ENCODE data around the gene NR2F1. TPM values are rescaled to one million over a fixed set of nuclear protein-coding genes. Genes with fewer than 3 reads are reported as not detected.

Gene NR2F1
- total RNA-seq, 1 donor from 2014 or later, result not detected

- H3K27ac Mint-ChIP-seq, result no peak overlapping the region
- H3K9me3 Mint-ChIP-seq, result no peaks in the 10 kb centered on the region
- H3K4me1 Mint-ChIP-seq (ENCODE audit: low read depth), result peaks cover 8% of the 10 kb centered on the region
- intact Hi-C loops (cut with micrococcal nuclease), result loop anchor here (10.0 kb wide), 1 partner anchor 1695 kb away; the partner anchor contains the start of gene MCTP1
- no peak for DNase-seq (ENCODE audit: low spot score)
- peaks cover 82% of the 10 kb centered on the region for H3K27me3 Mint-ChIP-seq (ENCODE audit: insufficient read depth)
- no peak overlapping the region for H3K4me3 Mint-ChIP-seq
- H3K36me3 Mint-ChIP-seq (ENCODE audit: low read depth), result peaks cover 6% of the 10 kb centered on the region
Observed at GRCh38 chr5:93589829-93590215, 6.8 kb downstream of the NR2F1 start.

GRCh38 chr5:93590493-93590892 lies 7.5 kb downstream of the NR2F1 start:
- peaks cover 6% of the 10 kb centered on the region for H3K36me3 Mint-ChIP-seq (ENCODE audit: low read depth)
- H3K4me3 Mint-ChIP-seq, result no peak overlapping the region
- H3K4me1 Mint-ChIP-seq (ENCODE audit: low read depth), result peaks cover 8% of the 10 kb centered on the region
- no peak for DNase-seq (ENCODE audit: low spot score)
- H3K27ac Mint-ChIP-seq, result no peak overlapping the region
- intact Hi-C loops (cut with micrococcal nuclease), result no loop called here
- peaks cover 88% of the 10 kb centered on the region for H3K27me3 Mint-ChIP-seq (ENCODE audit: insufficient read depth)
- H3K9me3 Mint-ChIP-seq, result peaks cover 3% of the 10 kb centered on the region

GRCh38 chr5:93591323-93591945 lies 8.4 kb downstream of the NR2F1 start:
- H3K4me1 Mint-ChIP-seq (ENCODE audit: low read depth), result no peaks in the 10 kb centered on the region
- no peak for DNase-seq (ENCODE audit: low spot score)
- H3K9me3 Mint-ChIP-seq, result peaks cover 11% of the 10 kb centered on the region
- H3K27ac Mint-ChIP-seq, result no peak overlapping the region
- H3K36me3 Mint-ChIP-seq (ENCODE audit: low read depth), result peaks cover 9% of the 10 kb centered on the region
- intact Hi-C loops (cut with micrococcal nuclease), result no loop called here
- peaks cover 86% of the 10 kb centered on the region for H3K27me3 Mint-ChIP-seq (ENCODE audit: insufficient read depth)
- H3K4me3 Mint-ChIP-seq, result no peak overlapping the region

GRCh38 chr5:93592883-93593282 lies 9.9 kb downstream of the NR2F1 start:
- intact Hi-C loops (cut with micrococcal nuclease), result no loop called here
- Mint-ChIP-seq H3K4me3 (no peak overlapping the region), H3K27ac (no peak overlapping the region), H3K36me3 (ENCODE audit: low read depth) (peaks cover 10% of the 10 kb centered on the region), H3K27me3 (ENCODE audit: insufficient read depth) (peaks cover 77% of the 10 kb centered on the region), H3K9me3 (peaks cover 11% of the 10 kb centered on the region), H3K4me1 (ENCODE audit: low read depth) (no peaks in the 10 kb centered on the region)
- no peak for DNase-seq (ENCODE audit: low spot score)

- Mint-ChIP-seq H3K27me3 (ENCODE audit: insufficient read depth) (peaks cover 73% of the 10 kb centered on the region), H3K4me3 (no peak overlapping the region), H3K27ac (no peak overlapping the region), H3K9me3 (peaks cover 11% of the 10 kb centered on the region), H3K4me1 (ENCODE audit: low read depth) (no peaks in the 10 kb centered on the region), H3K36me3 (ENCODE audit: low read depth) (peaks cover 12% of the 10 kb centered on the region)
- DNase-seq (ENCODE audit: low spot score), result no peak
- intact Hi-C loops (cut with micrococcal nuclease), result no loop called here
Observed at GRCh38 chr5:93593476-93594131, 10.6 kb downstream of the NR2F1 start.

GRCh38 chr5:93594591-93595419 lies 11.8 kb downstream of the NR2F1 start:
- DNase-seq (ENCODE audit: low spot score), result no peak
- Mint-ChIP-seq H3K4me3 (no peak overlapping the region), H3K9me3 (peaks cover 11% of the 10 kb centered on the region), H3K27ac (no peak overlapping the region), H3K36me3 (ENCODE audit: low read depth) (peaks cover 7% of the 10 kb centered on the region), H3K4me1 (ENCODE audit: low read depth) (no peaks in the 10 kb centered on the region), H3K27me3 (ENCODE audit: insufficient read depth) (peaks cover 62% of the 10 kb centered on the region)
- intact Hi-C loops (cut with micrococcal nuclease), result no loop called here

GRCh38 chr5:93595420-93596147 lies 12.6 kb downstream of the NR2F1 start:
- H3K27me3 Mint-ChIP-seq (ENCODE audit: insufficient read depth), result peaks cover 57% of the 10 kb centered on the region
- intact Hi-C loops (cut with micrococcal nuclease), result no loop called here
- H3K9me3 Mint-ChIP-seq, result peaks cover 11% of the 10 kb centered on the region

GRCh38 chr5:93596310-93596675 lies 13.3 kb downstream of the NR2F1 start:
- Mint-ChIP-seq H3K27me3 (ENCODE audit: insufficient read depth) (peaks cover 50% of the 10 kb centered on the region), H3K27ac (peak overlapping the region; percentile 47), H3K4me1 (ENCODE audit: low read depth) (no peaks in the 10 kb centered on the region), H3K9me3 (peaks cover 11% of the 10 kb centered on the region), H3K36me3 (ENCODE audit: low read depth) (peaks cover 7% of the 10 kb centered on the region), H3K4me3 (no peak overlapping the region)
- DNase-seq (ENCODE audit: low spot score), result no peak
- intact Hi-C loops (cut with micrococcal nuclease), result no loop called here

More at GRCh38 chr5:93595420-93596147, 12.6 kb downstream of the NR2F1 start:
- Mint-ChIP-seq H3K4me1 (ENCODE audit: low read depth) (no peaks in the 10 kb centered on the region), H3K27ac (no peak overlapping the region), H3K4me3 (no peak overlapping the region), H3K36me3 (ENCODE audit: low read depth) (peaks cover 7% of the 10 kb centered on the region)
- no peak for DNase-seq (ENCODE audit: low spot score)

GRCh38 chr5:93596676-93597490 lies 13.9 kb downstream of the NR2F1 start:
- no peak overlapping the region for H3K4me3 Mint-ChIP-seq
- intact Hi-C loops (cut with micrococcal nuclease), result no loop called here
- no peaks in the 10 kb centered on the region for H3K4me1 Mint-ChIP-seq (ENCODE audit: low read depth)
- H3K27ac Mint-ChIP-seq, result no peak overlapping the region
- no peak for DNase-seq (ENCODE audit: low spot score)
- peaks cover 45% of the 10 kb centered on the region for H3K27me3 Mint-ChIP-seq (ENCODE audit: insufficient read depth)
- peaks cover 11% of the 10 kb centered on the region for H3K9me3 Mint-ChIP-seq
- peaks cover 7% of the 10 kb centered on the region for H3K36me3 Mint-ChIP-seq (ENCODE audit: low read depth)

GRCh38 chr5:93598091-93599000 lies 15.3 kb downstream of the NR2F1 start:
- no peak overlapping the region for H3K27ac Mint-ChIP-seq
- intact Hi-C loops (cut with micrococcal nuclease), result no loop called here

GRCh38 chr5:93599001-93599379 lies 16.0 kb downstream of the NR2F1 start:
- Mint-ChIP-seq H3K27me3 (ENCODE audit: insufficient read depth) (peaks cover 32% of the 10 kb centered on the region), H3K9me3 (peaks cover 11% of the 10 kb centered on the region), H3K27ac (no peak overlapping the region), H3K36me3 (ENCODE audit: low read depth) (peaks cover 6% of the 10 kb centered on the region), H3K4me3 (no peak overlapping the region), H3K4me1 (ENCODE audit: low read depth) (no peaks in the 10 kb centered on the region)
- intact Hi-C loops (cut with micrococcal nuclease), result no loop called here
- no peak for DNase-seq (ENCODE audit: low spot score)

More at GRCh38 chr5:93598091-93599000, 15.3 kb downstream of the NR2F1 start:
- Mint-ChIP-seq H3K4me3 (no peak overlapping the region), H3K36me3 (ENCODE audit: low read depth) (peaks cover 7% of the 10 kb centered on the region), H3K9me3 (peaks cover 11% of the 10 kb centered on the region), H3K27me3 (ENCODE audit: insufficient read depth) (peaks cover 33% of the 10 kb centered on the region), H3K4me1 (ENCODE audit: low read depth) (no peaks in the 10 kb centered on the region)
- no peak for DNase-seq (ENCODE audit: low spot score)

Measured in activated T-helper 1 cell treated with anti-CD3 and anti-CD28 coated beads, Interleukin-12 subunit alpha, Interleukin-12 subunit beta, Interleukin-2, Interleukin-4 antibody, amounts not matched to agents 30 ng/mL and 10 ng/mL and 1 ng/mL, durations not matched to agents 14 hours and 24 hours and 36 hours (primary cell).